H1 (cell line): ENCODE results near the gene PCYT1B. TPM values are rescaled to one million over a fixed set of nuclear protein-coding genes. Genes with fewer than 3 reads are reported as not detected.

Experiments used
- CTCF ChIA-PET: fragments of 300-600 bp; sonication (Branson Sonifier 250); formaldehyde crosslinking; loops from one replicate; lab custom pipeline; 2021; ENCODE audit not compliant: partially characterized antibody; lab: Charles Lee
- POLR2A ChIA-PET: fragments of 300-600 bp; sonication (Branson Sonifier 250); formaldehyde crosslinking; loops from one replicate; lab custom pipeline; 2021; ENCODE audit warnings: inconsistent platforms; ENCODE audit not compliant: partially characterized antibody; lab: Charles Lee
- DNase-seq, 2 experiments: peaks; one replicate each; pipeline versions ENCODE4 v3.0.0 to v3.0.0-alpha.2; 2010 to 2022; ENCODE audit warnings: low spot score in 2 of 2, low read depth in 1 of 2, mixed read lengths in 1 of 2
- FAIRE-seq: peaks from 2 replicates; lab custom pipeline; 2011; peaks lifted over from hg19 to GRCh38; lab: Jason Lieb, UNC
- H2AFZ ChIP-seq: 2 replicates; pipeline ENCODE4 v1.8.1; 2012; ENCODE audit warnings: low read length, inconsistent platforms
- H2AK5ac ChIP-seq: 2 replicates; pipeline ENCODE4 v1.6.1; 2013; ENCODE audit warnings: low read depth, low read length
- H2BK120ac ChIP-seq: replicated peaks from 2 replicates; pipeline ENCODE3; 2013; ENCODE audit warnings: low read depth, low read length, inconsistent platforms
- H2BK12ac ChIP-seq: 2 replicates; pipeline ENCODE4 v1.6.1; 2013; ENCODE audit warnings: low read depth, low read length
- H2BK15ac ChIP-seq: 2 replicates; pipeline ENCODE4 v1.6.1; 2013; ENCODE audit warnings: low read length
- H2BK20ac ChIP-seq: 2 replicates; pipeline ENCODE4 v1.6.1; 2013; ENCODE audit warnings: low read length
- H2BK5ac ChIP-seq: 2 replicates; pipeline ENCODE4 v1.6.1; 2013; ENCODE audit warnings: low read depth, low read length
- H3K14ac ChIP-seq: 2 replicates; pipeline ENCODE4 v1.6.1; 2013; ENCODE audit warnings: inconsistent platforms; ENCODE audit not compliant: insufficient read length
- H3K18ac ChIP-seq: 2 replicates; pipeline ENCODE4 v1.6.1; 2013; ENCODE audit warnings: low read length; ENCODE audit errors: extremely low read depth
- H3K23ac ChIP-seq: 2 replicates; pipeline ENCODE4 v1.6.1; 2013; ENCODE audit warnings: inconsistent platforms; ENCODE audit not compliant: insufficient read length
- H3K23me2 ChIP-seq: 2 replicates; pipeline ENCODE4 v1.6.1; 2013; ENCODE audit warnings: low read depth, low read length
- H3K27ac ChIP-seq: 2 replicates; pipeline ENCODE4 v1.6.1; 2011; ENCODE audit warnings: low read depth, low read length, inconsistent platforms
- H3K27me3 ChIP-seq, 4 experiments: replicated peaks in 1 of 4; 1 replicate in 1 of 4; 2 replicates in 3 of 4; pipeline versions ENCODE4 v1.6.1 to v1.8.1; 2011 to 2013; ENCODE audit warnings: low read length in 3 of 4, mild to moderate bottlenecking in 3 of 4, inconsistent platforms in 2 of 4, mixed read lengths in 2 of 4, moderate library complexity in 1 of 4; ENCODE audit not compliant: control insufficient read depth in 3 of 4, insufficient read depth in 3 of 4; ENCODE audit errors: extremely low read depth in 1 of 4
- H3K36me3 ChIP-seq, 4 experiments: 2 replicates each; pipeline versions ENCODE4 v1.6.1 to v1.8.1; 2011 to 2013; ENCODE audit warnings: mild to moderate bottlenecking in 4 of 4, low read length in 3 of 4, moderate library complexity in 2 of 4, control low read depth in 1 of 4, inconsistent platforms in 1 of 4; ENCODE audit not compliant: insufficient read depth in 4 of 4, control insufficient read depth in 2 of 4
- H3K4ac ChIP-seq: replicated peaks from 2 replicates; pipeline ENCODE3; 2013; ENCODE audit warnings: low read length, low read depth, mixed read lengths, inconsistent platforms; ENCODE audit not compliant: insufficient read length
- H3K4me1 ChIP-seq, 4 experiments: replicated peaks in 1 of 4; 1 replicate in 1 of 4; 2 replicates in 3 of 4; pipeline versions ENCODE4 v1.6.1 to v1.8.1; 2011 to 2013; ENCODE audit warnings: low read length in 3 of 4, inconsistent platforms in 2 of 4, mixed read lengths in 1 of 4; ENCODE audit not compliant: insufficient read depth in 4 of 4, control insufficient read depth in 3 of 4
- H3K4me2 ChIP-seq, 2 experiments: 2 replicates each; pipeline versions ENCODE4 v1.6.1 to v1.8.1; 2011 to 2013; ENCODE audit warnings: low read depth in 2 of 2, low read length in 2 of 2, control low read depth in 1 of 2, inconsistent platforms in 1 of 2, mild to moderate bottlenecking in 1 of 2; ENCODE audit not compliant: insufficient read depth in 1 of 2
- H3K4me3 ChIP-seq, 4 experiments: fragments of 200-600, 300-600 bp in 1 of 4; sonication (generic), shearing (Covaris generic), sonication (Bioruptor Twin) in 1 of 4; 2 replicates each; pipeline versions ENCODE4 v1.5.1 to v1.8.1; 2011 to 2016; ENCODE audit warnings: low read length in 4 of 4, low read depth in 3 of 4, control low read depth in 2 of 4, inconsistent platforms in 2 of 4, mild to moderate bottlenecking in 2 of 4, mixed read lengths in 1 of 4, moderate library complexity in 1 of 4; ENCODE audit not compliant: insufficient read depth in 2 of 4; ENCODE audit errors: extremely low read depth in 1 of 4
- H3K56ac ChIP-seq: replicated peaks from 2 replicates; pipeline ENCODE3; 2013; ENCODE audit warnings: low read depth, mild to moderate bottlenecking, mixed read lengths, low read length, inconsistent platforms; ENCODE audit not compliant: insufficient read length
- H3K79me1 ChIP-seq: 2 replicates; pipeline ENCODE4 v1.6.1; 2013; ENCODE audit warnings: low read depth, low read length, control low read depth
- H3K79me2 ChIP-seq, 2 experiments: 2 replicates each; pipeline versions ENCODE4 v1.6.1 to v1.8.1; 2012 to 2013; ENCODE audit warnings: low read length in 2 of 2, mild to moderate bottlenecking in 2 of 2, inconsistent platforms in 1 of 2; ENCODE audit not compliant: insufficient read depth in 2 of 2, control insufficient read depth in 1 of 2
- H3K9ac ChIP-seq, 4 experiments: replicated peaks in 1 of 4; 1 replicate in 1 of 4; 2 replicates in 3 of 4; pipeline versions ENCODE4 v1.6.1 to v1.8.1; 2011 to 2013; ENCODE audit warnings: low read depth in 3 of 4, low read length in 3 of 4, control low read depth in 2 of 4, mild to moderate bottlenecking in 2 of 4, moderate library complexity in 2 of 4, inconsistent platforms in 1 of 4; ENCODE audit errors: extremely low read depth in 1 of 4
- H3K9me3 ChIP-seq, 2 experiments: 2 replicates each; pipeline versions ENCODE4 v1.6.1 to v1.8.1; 2012 to 2013; ENCODE audit warnings: mild to moderate bottlenecking in 2 of 2, moderate library complexity in 2 of 2, control low read depth in 1 of 2, inconsistent platforms in 1 of 2, low read depth in 1 of 2, low read length in 1 of 2, mixed read lengths in 1 of 2; ENCODE audit not compliant: insufficient read depth in 2 of 2
- H4K20me1 ChIP-seq, 2 experiments: replicated peaks in 1 of 2; 2 replicates each; pipeline versions ENCODE3 to v1.8.1; 2011 to 2013; ENCODE audit warnings: inconsistent platforms in 2 of 2, low read length in 2 of 2, mild to moderate bottlenecking in 1 of 2; ENCODE audit not compliant: insufficient read depth in 2 of 2, control insufficient read depth in 1 of 2
- H4K5ac ChIP-seq: 2 replicates; pipeline ENCODE4 v1.6.1; 2013; ENCODE audit warnings: low read length, low read depth, mixed read lengths, inconsistent platforms; ENCODE audit not compliant: insufficient read length
- H4K8ac ChIP-seq: 2 replicates; pipeline ENCODE4 v1.8.0; 2013; ENCODE audit warnings: mild to moderate bottlenecking, moderate library complexity, low read length, inconsistent platforms; ENCODE audit not compliant: insufficient read depth; ENCODE audit errors: extremely low read depth
- H4K91ac ChIP-seq: replicated peaks from 2 replicates; pipeline ENCODE3; 2013; ENCODE audit warnings: low read length, mixed read lengths, inconsistent platforms; ENCODE audit not compliant: insufficient read length
- JUND ChIP-seq: IDR thresholded peaks from 2 replicates; pipeline ENCODE4 v1.6.1; 2011; ENCODE audit warnings: mild to moderate bottlenecking, improper control_type of control experiment, low read length
- MAFK ChIP-seq: IDR thresholded peaks from 2 replicates; pipeline ENCODE4 v1.6.1; 2012; ENCODE audit warnings: low read depth, mild to moderate bottlenecking, improper control_type of control experiment, low read length
- SP2 ChIP-seq: IDR thresholded peaks from 2 replicates; pipeline ENCODE4 v1.6.1; 2012; ENCODE audit warnings: mild to moderate bottlenecking, low read length, inconsistent platforms
- whole genome bisulfite sequencing, 2 experiments: shearing (Covaris generic) in 1 of 2; methylation state at CpG; one replicate each; pipeline versions ENCODE4 v1.1.6 to v1.1.7; 2013 to 2015; ENCODE audit warnings: low lambda C conversion rate in 2 of 2, mixed read lengths in 2 of 2, inconsistent platforms in 1 of 2, low coverage in 1 of 2, missing lambda C conversion rate in 1 of 2; ENCODE audit not compliant: insufficient replicate concordance in 2 of 2, insufficient coverage in 1 of 2, insufficient read length in 1 of 2; ENCODE audit errors: extremely low coverage in 1 of 2, missing lambda C conversion rate in 1 of 2; 5-methylcytosine and 5-hydroxymethylcytosine counted together
- polyA plus RNA-seq, 7 experiments: library from polyadenylated mRNA; depleted of rRNA in 3 of 7; stranded (reverse) in 5 of 7; unstranded in 2 of 7; fragments of >200 nt in 5 of 7; fragments of 200-250 nt in 2 of 7; gene quantifications; 1 replicate in 5 of 7; 2 replicates in 1 of 7; 4 replicates in 1 of 7; pipeline versions ENCODE4 v1.2.1 to v1.2.3, GENCODE V29; 2011 to 2013; ENCODE audit warnings: missing spikeins in 2 of 7, mixed read lengths in 2 of 7
- total RNA-seq: library from RNA; stranded (reverse); fragmentation: NEBNext Ultra II Directional; extraction: Animal tissue kit (Norgen Biotek cat#: 25700); gene quantifications from 2 replicates; pipeline ENCODE4 v1.2.1, GENCODE V29; 2021

Gene PCYT1B
- total and polyA plus RNA-seq, 2 of the 8 experiments (the other 6 are each of a cell fraction or from before 2014, with no cell fraction given): 17.9 to 30.6 TPM

DNA sequence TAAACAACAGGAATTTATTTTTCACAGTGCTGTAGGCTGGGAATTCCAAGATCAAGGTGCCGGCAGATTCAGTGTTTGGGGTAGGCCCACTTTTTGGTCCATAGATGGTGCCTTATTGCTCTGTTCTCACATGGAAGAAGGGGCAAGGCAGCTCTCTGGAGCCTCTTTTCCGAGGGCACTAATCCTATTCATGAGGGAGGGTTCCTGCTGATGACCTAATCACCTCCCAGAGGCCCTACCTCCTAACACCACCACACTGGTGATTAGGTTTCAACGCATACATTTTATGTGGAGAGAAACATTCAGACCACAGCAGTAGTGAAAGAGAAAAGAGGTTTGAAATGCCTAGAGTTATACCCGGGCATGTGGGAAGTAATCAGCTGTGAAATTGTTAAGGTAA lies 45.2 kb upstream of the PCYT1B start:
- peak; percentile 55 for FAIRE-seq
- WGBS, 2 experiments: 47% methylated on average over 4 of the region's 4 CpGs; no CpG with 5 or more reads in 1 of the 2 experiments

More for the DNA sequence above, 45.2 kb upstream of the PCYT1B start:
- no peaks in the 10 kb centered on the region for H3K27me3 ChIP-seq
- H3K36me3 ChIP-seq: no peaks in the 10 kb centered on the region
- POLR2A ChIA-PET: no interaction called here
- H3K14ac ChIP-seq: no peak overlapping the region
- H4K5ac ChIP-seq: no peak overlapping the region
- CTCF ChIA-PET: interaction anchor here (0.6 to 1.1 kb wide), 3 partner anchors 14 to 45 kb away, joined by 3 to 4 read pairs (median 3); partner anchors contain the start of gene PCYT1B
- peak overlapping the region in 1 of 4 experiments; percentile 92; a peak in 1 of 8 replicates for H3K4me3 ChIP-seq
- H3K9me3 ChIP-seq: no peaks in the 10 kb centered on the region
- peak overlapping the region in 1 of 2 experiments; percentile 21; a peak in 1 of 4 replicates for H3K4me2 ChIP-seq
- no peak for DNase-seq
- H3K23ac ChIP-seq: no peak overlapping the region
- H3K18ac ChIP-seq: no peak overlapping the region
- H2BK12ac ChIP-seq: no peak overlapping the region
- H2AFZ ChIP-seq: peak overlapping the region; percentile 62; the same call in 1 of the 2 replicates
- peaks cover 0 to 2% of the 10 kb centered on the region in 2 experiments for H4K20me1 ChIP-seq
- H3K79me1 ChIP-seq: no peaks in the 10 kb centered on the region; the same call in 1 of the 2 replicates
- no peak overlapping the region for H2AK5ac ChIP-seq
- no peak overlapping the region for H2BK5ac ChIP-seq
- no peak overlapping the region for H2BK15ac ChIP-seq
- TF ChIP-seq MAFK: no peak
- TF ChIP-seq SP2: no peak
- TF ChIP-seq JUND: 0 out of 2 replicates have a peak, but pooled peaks have one; percentile 27
- no peak overlapping the region for H4K91ac ChIP-seq
- H3K79me2 ChIP-seq: peaks cover 16 to 35% of the 10 kb centered on the region in 2 experiments
- H3K23me2 ChIP-seq: no peaks in the 10 kb centered on the region
- no peak overlapping the region for H3K9ac ChIP-seq
- H4K8ac ChIP-seq: no peak overlapping the region
- peaks cover 0 to 3% (median 3%) of the 10 kb centered on the region in 4 experiments; a peak in 3 of 7 replicates for H3K4me1 ChIP-seq
- no peak overlapping the region for H3K56ac ChIP-seq
- no peak overlapping the region for H2BK20ac ChIP-seq
- no peak overlapping the region for H3K4ac ChIP-seq
- H2BK120ac ChIP-seq: no peak overlapping the region
- no peak overlapping the region for H3K27ac ChIP-seq
